ENCODE data around the gene TFPI.

GRCh38 chr2:187466129-187466792, 88.0 kb downstream of the TFPI start:
- TF ChIP-seq ELF4 (IDR thresholded peaks at IDR 0.05) (no peak), HDGF (IDR thresholded peaks at IDR 0.05; ENCODE audit: borderline replicate concordance) (no peak), BHLHE40 (IDR thresholded peaks at IDR 0.05; ENCODE audit: borderline replicate concordance) (no peak), FOXK2 (IDR thresholded peaks at IDR 0.05) (no peak), SP1 (IDR thresholded peaks at IDR 0.05) (no peak), FOXA1 (IDR thresholded peaks at IDR 0.05) (no peak), ARNT (IDR thresholded peaks at IDR 0.05) (no peak), NFRKB (IDR thresholded peaks at IDR 0.05) (no peak), FOXM1 (IDR thresholded peaks at IDR 0.05; ENCODE audit: borderline replicate concordance) (no peak), ZNF384 (IDR thresholded peaks at IDR 0.05) (no peak)

Data from HEK293T (cell line).